ENCODE measurements around the gene RUSF1.
"Not testable (repeated sequence)": the region's sequence is repeated elsewhere in the genome, so short reads cannot be mapped to it uniquely, and the experiment has no call there.

Gene RUSF1

DNA sequence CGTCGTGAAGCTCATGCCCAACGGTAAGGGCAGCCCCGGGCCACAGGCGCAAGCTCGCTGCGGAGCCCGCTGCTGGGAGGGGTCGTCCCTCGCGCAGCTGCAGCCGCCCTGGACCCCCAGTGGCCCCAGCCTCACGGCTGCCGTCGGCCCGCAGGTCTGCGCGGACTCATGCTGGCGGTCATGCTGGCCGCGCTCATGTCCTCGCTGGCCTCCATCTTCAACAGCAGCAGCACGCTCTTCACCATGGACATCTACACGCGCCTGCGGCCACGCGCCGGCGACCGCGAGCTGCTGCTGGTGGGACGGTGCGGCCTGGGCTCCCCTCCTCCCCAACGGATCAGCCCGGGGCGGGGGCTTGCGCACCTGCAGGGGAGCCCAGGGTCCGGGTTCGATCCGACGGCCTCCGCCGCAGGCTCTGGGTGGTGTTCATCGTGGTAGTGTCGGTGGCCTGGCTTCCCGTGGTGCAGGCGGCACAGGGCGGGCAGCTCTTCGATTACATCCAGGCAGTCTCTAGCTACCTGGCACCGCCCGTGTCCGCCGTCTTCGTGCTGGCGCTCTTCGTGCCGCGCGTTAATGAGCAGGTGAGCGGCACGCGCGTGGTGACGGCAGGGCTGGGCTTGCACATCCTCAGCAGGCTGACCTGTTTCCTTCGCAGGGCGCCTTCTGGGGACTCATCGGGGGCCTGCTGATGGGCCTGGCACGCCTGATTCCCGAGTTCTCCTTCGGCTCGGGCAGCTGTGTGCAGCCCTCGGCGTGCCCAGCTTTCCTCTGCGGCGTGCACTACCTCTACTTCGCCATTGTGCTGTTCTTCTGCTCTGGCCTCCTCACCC is 19.5 kb downstream of the RUSF1 start:
- DNase-seq (ENCODE audit: extremely low read depth, low read depth), result no peak

DNA sequence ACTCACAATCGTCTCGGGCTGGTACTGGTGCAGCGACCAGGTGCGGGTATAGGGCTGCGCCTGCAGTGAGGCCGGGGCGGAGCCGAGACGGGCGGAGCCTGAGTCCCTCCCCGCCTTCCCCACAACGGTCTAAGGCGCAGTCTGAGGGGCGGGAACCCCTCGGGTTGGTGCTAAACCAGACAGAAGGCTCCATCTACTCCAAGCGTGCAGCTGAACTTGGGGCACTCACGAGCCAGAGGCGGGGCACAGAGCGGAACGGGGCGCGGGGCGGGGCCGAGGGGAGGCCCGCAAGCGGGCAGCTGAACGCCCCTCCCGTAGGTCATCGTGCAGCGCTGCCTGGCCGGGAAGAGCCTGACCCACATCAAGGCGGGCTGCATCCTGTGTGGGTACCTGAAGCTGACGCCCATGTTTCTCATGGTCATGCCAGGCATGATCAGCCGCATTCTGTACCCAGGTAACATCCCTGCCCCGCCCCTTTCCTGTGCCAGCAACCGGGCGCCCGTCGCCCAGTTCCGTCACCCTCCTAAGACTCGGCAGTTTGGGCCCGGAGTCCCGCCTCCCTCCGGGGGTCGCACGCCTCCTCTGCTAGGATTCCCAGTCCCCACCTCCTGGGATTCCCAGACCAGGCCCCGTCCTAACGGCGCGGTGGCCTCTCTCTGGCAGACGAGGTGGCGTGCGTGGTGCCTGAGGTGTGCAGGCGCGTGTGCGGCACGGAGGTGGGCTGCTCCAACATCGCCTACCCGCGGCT is 20.3 kb downstream of the RUSF1 start:
- TF ChIP-seq, protein P1, sequence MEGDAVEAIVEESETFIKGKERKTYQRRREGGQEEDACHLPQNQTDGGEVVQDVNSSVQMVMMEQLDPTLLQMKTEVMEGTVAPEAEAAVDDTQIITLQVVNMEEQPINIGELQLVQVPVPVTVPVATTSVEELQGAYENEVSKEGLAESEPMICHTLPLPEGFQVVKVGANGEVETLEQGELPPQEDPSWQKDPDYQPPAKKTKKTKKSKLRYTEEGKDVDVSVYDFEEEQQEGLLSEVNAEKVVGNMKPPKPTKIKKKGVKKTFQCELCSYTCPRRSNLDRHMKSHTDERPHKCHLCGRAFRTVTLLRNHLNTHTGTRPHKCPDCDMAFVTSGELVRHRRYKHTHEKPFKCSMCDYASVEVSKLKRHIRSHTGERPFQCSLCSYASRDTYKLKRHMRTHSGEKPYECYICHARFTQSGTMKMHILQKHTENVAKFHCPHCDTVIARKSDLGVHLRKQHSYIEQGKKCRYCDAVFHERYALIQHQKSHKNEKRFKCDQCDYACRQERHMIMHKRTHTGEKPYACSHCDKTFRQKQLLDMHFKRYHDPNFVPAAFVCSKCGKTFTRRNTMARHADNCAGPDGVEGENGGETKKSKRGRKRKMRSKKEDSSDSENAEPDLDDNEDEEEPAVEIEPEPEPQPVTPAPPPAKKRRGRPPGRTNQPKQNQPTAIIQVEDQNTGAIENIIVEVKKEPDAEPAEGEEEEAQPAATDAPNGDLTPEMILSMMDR (IDR thresholded peaks at IDR 0.05; ENCODE audit: low read depth, low read length), result no peak
- DNase-seq (ENCODE audit: extremely low read depth, low read depth), result no peak

More for the DNA sequence above, 19.5 kb downstream of the RUSF1 start:
- TF ChIP-seq, protein P1 (IDR thresholded peaks at IDR 0.05; ENCODE audit: low read depth, low read length), result no peak; the same call in 1 of the 2 replicates

DNA sequence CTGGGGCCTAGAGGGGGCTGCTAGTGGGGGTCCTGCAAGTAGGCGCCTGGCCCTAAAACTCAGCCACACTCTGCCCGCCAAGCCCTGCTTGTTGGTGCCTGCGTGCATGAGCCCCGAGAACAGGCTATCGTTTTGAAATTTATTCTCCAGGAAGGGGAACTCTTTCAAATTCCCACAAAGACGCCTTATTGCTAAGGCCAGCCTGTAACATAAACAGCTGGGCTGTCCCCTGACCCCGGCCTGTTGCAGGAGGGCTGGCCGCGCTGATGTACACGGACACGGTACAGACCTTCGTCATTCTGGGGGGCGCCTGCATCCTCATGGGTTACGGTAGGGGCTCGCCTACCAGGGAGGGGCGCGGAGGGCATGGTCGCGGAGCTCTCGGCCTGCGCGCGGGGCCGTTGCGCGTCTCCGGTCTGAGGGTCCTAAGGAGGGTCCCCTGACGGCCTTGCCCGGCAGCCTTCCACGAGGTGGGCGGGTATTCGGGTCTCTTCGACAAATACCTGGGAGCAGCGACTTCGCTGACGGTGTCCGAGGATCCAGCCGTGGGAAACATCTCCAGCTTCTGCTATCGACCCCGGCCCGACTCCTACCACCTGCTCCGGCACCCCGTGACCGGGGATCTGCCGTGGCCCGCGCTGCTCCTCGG is 21.0 kb downstream of the RUSF1 start:
- TF ChIP-seq, protein P1 (IDR thresholded peaks at IDR 0.05; ENCODE audit: low read depth, low read length), result no peak
- no peak for DNase-seq (ENCODE audit: extremely low read depth, low read depth)

DNA sequence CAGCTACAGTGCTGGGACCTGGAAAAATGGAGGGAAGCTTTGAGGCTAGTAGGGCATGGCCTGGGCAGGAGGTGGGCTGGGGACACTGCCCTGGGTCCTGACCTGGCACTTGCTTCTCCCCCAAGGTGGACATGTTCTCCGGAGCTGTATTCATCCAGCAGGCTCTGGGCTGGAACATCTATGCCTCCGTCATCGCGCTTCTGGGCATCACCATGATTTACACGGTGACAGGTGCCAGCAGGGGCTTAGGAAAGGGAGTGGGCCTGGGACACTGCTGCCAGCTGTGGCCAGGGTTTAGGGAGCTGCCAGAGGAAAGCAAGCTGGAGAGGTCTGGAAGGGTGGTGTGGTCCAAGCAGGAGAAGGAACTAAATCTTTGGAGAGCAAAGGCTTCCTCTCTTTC is 22.1 kb downstream of the RUSF1 start:
- TF ChIP-seq, protein P1 (IDR thresholded peaks at IDR 0.05; ENCODE audit: low read depth, low read length), result no peak
- no peak for DNase-seq (ENCODE audit: extremely low read depth, low read depth)

DNA sequence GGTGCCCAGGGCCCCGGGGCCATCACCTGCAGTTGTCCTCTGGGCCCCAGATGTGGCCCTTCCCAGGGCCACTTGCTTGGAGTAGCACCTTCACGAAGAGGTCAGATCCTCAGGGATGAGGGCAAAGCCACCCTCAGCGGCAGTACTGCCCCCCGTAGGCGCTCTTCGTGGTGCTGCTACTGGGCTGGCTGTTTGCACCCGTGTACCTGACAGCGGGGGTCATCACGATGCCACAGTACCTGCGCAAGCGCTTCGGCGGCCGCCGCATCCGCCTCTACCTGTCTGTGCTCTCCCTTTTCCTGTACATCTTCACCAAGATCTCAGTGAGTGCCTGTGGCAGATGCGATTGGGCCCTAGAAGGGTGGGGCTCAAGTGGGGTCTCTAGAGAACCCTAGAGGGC is 22.6 kb downstream of the RUSF1 start:
- no peak for DNase-seq (ENCODE audit: extremely low read depth, low read depth)
- TF ChIP-seq, protein P1 (IDR thresholded peaks at IDR 0.05; ENCODE audit: low read depth, low read length), result no peak

DNA sequence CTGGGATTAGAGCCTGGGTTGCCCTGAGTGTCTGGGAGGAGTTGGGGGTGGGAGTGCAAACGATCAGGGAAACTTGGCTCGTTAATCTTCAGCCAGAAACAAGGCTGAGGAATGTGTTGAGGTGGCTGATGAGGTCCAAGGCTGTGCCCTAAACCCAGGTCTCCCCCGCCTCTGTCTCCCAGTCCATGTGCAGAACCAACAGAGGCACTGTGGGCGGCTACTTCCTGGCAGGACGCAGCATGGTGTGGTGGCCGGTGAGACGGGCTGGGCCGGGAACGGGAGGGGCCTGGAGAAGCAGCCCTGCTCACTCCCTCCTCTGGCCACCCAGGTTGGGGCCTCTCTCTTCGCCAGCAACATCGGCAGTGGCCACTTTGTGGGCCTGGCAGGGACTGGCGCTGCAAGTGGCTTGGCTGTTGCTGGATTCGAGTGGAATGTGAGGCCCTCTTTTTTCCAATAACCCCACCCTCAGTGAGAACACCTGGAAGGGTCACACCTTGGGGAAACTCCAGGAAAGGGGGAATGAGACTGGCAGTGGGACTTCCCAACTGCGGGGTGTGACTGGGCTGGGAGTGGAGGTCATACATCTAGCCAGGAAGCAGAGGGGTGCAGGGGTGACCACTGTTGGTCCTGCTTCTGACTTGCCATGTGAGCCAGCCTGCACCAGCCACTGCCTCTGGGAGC is 23.6 kb downstream of the RUSF1 start:
- no peak for DNase-seq (ENCODE audit: extremely low read depth, low read depth)
- TF ChIP-seq, protein P1 (IDR thresholded peaks at IDR 0.05; ENCODE audit: low read depth, low read length), result no peak

DNA sequence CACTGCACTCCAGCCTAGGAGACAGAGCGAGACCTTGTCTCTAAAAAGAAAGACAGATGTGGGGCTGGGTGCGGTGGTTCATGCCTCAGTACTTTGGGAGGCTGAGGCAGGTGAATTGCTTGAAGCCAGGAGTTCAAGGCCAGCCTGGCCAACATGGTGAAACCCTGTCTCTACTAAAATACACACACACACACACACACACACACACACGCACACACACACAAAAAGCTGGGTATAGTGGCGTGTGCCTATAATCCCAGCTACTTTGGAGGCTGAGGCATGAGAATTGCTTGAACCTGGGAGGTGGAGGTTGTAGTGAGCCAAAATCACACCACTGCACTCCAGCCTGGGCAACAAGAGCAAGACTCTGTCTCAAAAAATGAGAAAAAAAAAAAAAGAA is 24.1 kb downstream of the RUSF1 start:
- DNase-seq (ENCODE audit: extremely low read depth, low read depth), result not testable (repeated sequence)

Measured in AG09319 (cell line).